ENCODE measurements around the gene TLR10.
"Not testable (repeated sequence)": the region's sequence is repeated elsewhere in the genome, so short reads cannot be mapped to it uniquely, and the experiment has no call there.

TLR10 gene

DNA sequence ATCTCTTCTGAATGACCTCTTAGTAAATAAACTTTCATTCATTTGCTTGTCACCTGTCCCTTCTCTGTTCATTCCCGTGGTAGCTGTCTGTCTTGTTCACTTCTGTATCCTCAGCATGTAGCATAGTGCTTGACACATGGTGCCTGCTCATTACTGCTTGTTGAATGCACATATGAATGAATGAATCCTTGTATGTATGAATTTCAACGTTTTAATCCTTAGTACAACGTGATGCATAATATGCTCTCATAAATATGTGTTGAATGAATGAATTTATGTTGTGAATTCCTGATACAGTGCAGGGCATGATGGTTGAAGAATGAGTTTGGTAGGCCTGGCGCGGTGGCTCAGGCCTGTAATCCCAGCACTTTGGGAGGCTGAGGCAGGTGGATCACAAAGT, 3.0 kb downstream of the TLR10 start:
- H3K14ac ChIP-seq (ENCODE audit: low read length) = no peak overlapping the region

DNA sequence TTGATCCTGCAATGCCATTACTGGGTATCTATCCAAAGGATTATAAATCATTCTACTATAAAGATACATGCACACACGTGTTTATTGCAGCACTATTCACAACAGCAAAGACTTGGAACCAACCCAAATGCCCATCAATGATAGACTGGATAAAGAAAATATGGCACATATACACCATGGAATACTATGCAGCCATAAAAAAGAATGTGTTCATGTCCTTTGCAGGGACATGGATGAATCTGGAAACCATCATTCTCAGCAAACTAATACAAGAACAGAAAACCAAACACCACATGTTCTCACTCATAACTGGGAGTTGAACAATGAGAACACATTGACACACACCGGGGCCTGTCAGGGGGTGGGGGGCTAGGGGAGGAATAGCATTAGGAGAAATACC, 4.9 kb downstream of the TLR10 start:
- not testable (repeated sequence) for H3K9ac ChIP-seq (ENCODE audit: low read length); H3K27me3 ChIP-seq (ENCODE audit: insufficient read depth, low read length); H4K12ac ChIP-seq (ENCODE audit: low read depth, low read length); H4K8ac ChIP-seq (ENCODE audit: low read depth, low read length); H3K9me3 ChIP-seq (ENCODE audit: insufficient read depth, low read depth, low read length); H2AK5ac ChIP-seq (ENCODE audit: low read length); H3K4me3 ChIP-seq (ENCODE audit: low read depth, low read length); H3K4me2 ChIP-seq (ENCODE audit: low read length); H2AFZ ChIP-seq (ENCODE audit: insufficient read depth, low read length, poor library complexity); H4K91ac ChIP-seq (ENCODE audit: low read depth, low read length); H3K14ac ChIP-seq (ENCODE audit: low read length); H3K23ac ChIP-seq (ENCODE audit: low read length); H2BK5ac ChIP-seq (ENCODE audit: low read depth, low read length, poor library complexity); H3K4ac ChIP-seq (ENCODE audit: low read depth, low read length); H3K18ac ChIP-seq (ENCODE audit: low read length); H3K27ac ChIP-seq (ENCODE audit: low read depth, low read length); DNase-seq; H3K79me1 ChIP-seq (ENCODE audit: low read length); H3K36me3 ChIP-seq (ENCODE audit: control insufficient read depth in 1 of 2, insufficient read depth in 2 of 2, low read length in 2 of 2); H3K79me2 ChIP-seq (ENCODE audit: control insufficient read depth, insufficient read depth, low read length, poor library complexity); H2BK120ac ChIP-seq (ENCODE audit: insufficient read depth, low read length, poor library complexity); H2BK12ac ChIP-seq (ENCODE audit: low read length); H3K4me1 ChIP-seq (ENCODE audit: control insufficient read depth in 1 of 2, insufficient read depth in 2 of 2, low read length in 2 of 2)
- WGBS (ENCODE audit: extremely low coverage, insufficient coverage, insufficient read length) = no CpG with 5 or more reads among the region's 2 CpGs

More for the DNA sequence above, 3.0 kb downstream of the TLR10 start:
- H3K79me2 ChIP-seq (ENCODE audit: control insufficient read depth, insufficient read depth, low read length, poor library complexity) = no peaks in the 10 kb centered on the region
- no peak overlapping the region for H3K23ac ChIP-seq (ENCODE audit: low read length)
- no peak overlapping the region for H2BK120ac ChIP-seq (ENCODE audit: insufficient read depth, low read length, poor library complexity)
- no peak overlapping the region for H4K8ac ChIP-seq (ENCODE audit: low read depth, low read length)
- no peak overlapping the region for H3K27ac ChIP-seq (ENCODE audit: low read depth, low read length)
- no peak overlapping the region for H2BK12ac ChIP-seq (ENCODE audit: low read length)
- no peak overlapping the region for H3K9ac ChIP-seq (ENCODE audit: low read length)
- no peaks in the 10 kb centered on the region for H3K4me1 ChIP-seq (ENCODE audit: control insufficient read depth in 1 of 2, insufficient read depth in 2 of 2, low read length in 2 of 2)
- no peak overlapping the region for H3K4me3 ChIP-seq (ENCODE audit: low read depth, low read length)
- no peak for DNase-seq
- no peak overlapping the region for H3K4me2 ChIP-seq (ENCODE audit: low read length)
- H3K18ac ChIP-seq (ENCODE audit: low read length) = no peak overlapping the region
- no peak overlapping the region for H3K4ac ChIP-seq (ENCODE audit: low read depth, low read length)
- no peak overlapping the region for H2AK5ac ChIP-seq (ENCODE audit: low read length)
- H3K27me3 ChIP-seq (ENCODE audit: insufficient read depth, low read length) = no peaks in the 10 kb centered on the region
- H4K91ac ChIP-seq (ENCODE audit: low read depth, low read length) = no peak overlapping the region
- H2AFZ ChIP-seq (ENCODE audit: insufficient read depth, low read length, poor library complexity) = no peak overlapping the region
- no peaks in the 10 kb centered on the region for H3K9me3 ChIP-seq (ENCODE audit: insufficient read depth, low read depth, low read length)
- no peak overlapping the region for H4K12ac ChIP-seq (ENCODE audit: low read depth, low read length)
- H3K79me1 ChIP-seq (ENCODE audit: low read length) = no peaks in the 10 kb centered on the region
- no peak overlapping the region for H2BK5ac ChIP-seq (ENCODE audit: low read depth, low read length, poor library complexity)
- H3K36me3 ChIP-seq (ENCODE audit: control insufficient read depth in 1 of 2, insufficient read depth in 2 of 2, low read length in 2 of 2) = no peaks in the 10 kb centered on the region
- no CpG with 5 or more reads among the region's 5 CpGs for WGBS (ENCODE audit: extremely low coverage, insufficient coverage, insufficient read length)

GRCh38 chr4:38775326-38775725, 7.5 kb downstream of the TLR10 start:
- Histone ChIP-seq H3K9ac (ENCODE audit: low read length) (no peak overlapping the region), H3K4me3 (ENCODE audit: low read depth, low read length) (no peak overlapping the region), H2BK120ac (ENCODE audit: insufficient read depth, low read length, poor library complexity) (no peak overlapping the region)

DNA sequence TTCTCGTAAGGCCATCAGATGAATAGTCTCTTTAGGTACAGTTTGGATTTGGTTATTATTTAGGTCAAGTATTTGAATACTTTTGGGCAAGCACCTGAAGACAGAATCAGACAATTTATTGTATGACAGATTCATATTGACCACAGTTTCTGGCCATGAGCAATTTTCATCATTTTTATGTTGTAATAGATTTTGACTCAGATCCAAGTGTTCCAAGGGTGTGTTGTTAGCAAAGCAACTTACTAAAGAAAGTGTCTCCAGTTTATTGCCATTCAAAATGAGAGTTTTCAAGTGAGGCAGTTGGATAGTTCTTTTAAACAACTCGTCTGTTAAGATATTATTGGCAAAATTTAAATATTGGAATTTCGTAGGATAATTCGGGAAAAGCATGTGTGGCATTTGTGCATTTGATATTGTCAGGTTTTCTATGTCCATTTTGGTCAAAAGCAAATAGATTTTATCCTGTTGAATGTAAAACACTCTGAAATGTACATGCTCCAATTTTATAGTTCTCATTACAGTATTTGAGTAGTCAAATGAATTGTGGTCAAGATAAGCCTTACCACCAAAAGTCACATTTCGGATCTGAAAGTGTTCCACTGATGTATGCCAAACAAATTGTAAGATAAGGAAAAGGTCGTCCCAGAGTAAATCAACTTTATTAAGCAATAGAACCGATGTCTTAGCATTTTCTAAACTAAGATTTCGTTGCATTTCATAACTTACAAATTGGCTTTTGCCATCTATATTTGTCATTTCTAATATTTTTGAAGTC, 8.4 kb downstream of the TLR10 start:
- no peak overlapping the region for H4K8ac ChIP-seq (ENCODE audit: low read depth, low read length)
- no peaks in the 10 kb centered on the region for H3K36me3 ChIP-seq (ENCODE audit: control insufficient read depth in 1 of 2, insufficient read depth in 2 of 2, low read length in 2 of 2)
- WGBS (ENCODE audit: extremely low coverage, insufficient coverage, insufficient read length) = 100% methylated on average over 2 of the region's 8 CpGs
- no peak overlapping the region for H4K91ac ChIP-seq (ENCODE audit: low read depth, low read length)
- no peak overlapping the region for H3K27ac ChIP-seq (ENCODE audit: low read depth, low read length)
- no peak overlapping the region for H2AFZ ChIP-seq (ENCODE audit: insufficient read depth, low read length, poor library complexity)
- no peak overlapping the region for H3K9ac ChIP-seq (ENCODE audit: low read length)
- no peak overlapping the region for H3K4me3 ChIP-seq (ENCODE audit: low read depth, low read length)
- no peak overlapping the region for H3K14ac ChIP-seq (ENCODE audit: low read length)
- no peak overlapping the region for H2BK12ac ChIP-seq (ENCODE audit: low read length)
- DNase-seq = no peak
- no peak overlapping the region for H3K4me2 ChIP-seq (ENCODE audit: low read length)
- H4K12ac ChIP-seq (ENCODE audit: low read depth, low read length) = no peak overlapping the region
- H2BK120ac ChIP-seq (ENCODE audit: insufficient read depth, low read length, poor library complexity) = no peak overlapping the region
- no peak overlapping the region for H3K23ac ChIP-seq (ENCODE audit: low read length)
- H3K4me1 ChIP-seq (ENCODE audit: control insufficient read depth in 1 of 2, insufficient read depth in 2 of 2, low read length in 2 of 2) = no peaks in the 10 kb centered on the region
- H3K79me2 ChIP-seq (ENCODE audit: control insufficient read depth, insufficient read depth, low read length, poor library complexity) = no peaks in the 10 kb centered on the region
- H3K27me3 ChIP-seq (ENCODE audit: insufficient read depth, low read length) = no peaks in the 10 kb centered on the region
- no peak overlapping the region for H3K18ac ChIP-seq (ENCODE audit: low read length)
- no peak overlapping the region for H3K4ac ChIP-seq (ENCODE audit: low read depth, low read length)
- no peak overlapping the region for H2AK5ac ChIP-seq (ENCODE audit: low read length)
- H3K79me1 ChIP-seq (ENCODE audit: low read length) = no peaks in the 10 kb centered on the region
- peaks cover 4% of the 10 kb centered on the region for H3K9me3 ChIP-seq (ENCODE audit: insufficient read depth, low read depth, low read length)
- H2BK5ac ChIP-seq (ENCODE audit: low read depth, low read length, poor library complexity) = no peak overlapping the region

More at GRCh38 chr4:38775326-38775725, 7.5 kb downstream of the TLR10 start:
- H3K14ac ChIP-seq (ENCODE audit: low read length) = no peak overlapping the region
- H3K4ac ChIP-seq (ENCODE audit: low read depth, low read length) = no peak overlapping the region
- H3K79me1 ChIP-seq (ENCODE audit: low read length) = no peaks in the 10 kb centered on the region
- no peak overlapping the region for H3K27ac ChIP-seq (ENCODE audit: low read depth, low read length)
- no peaks in the 10 kb centered on the region for H3K4me1 ChIP-seq (ENCODE audit: control insufficient read depth in 1 of 2, insufficient read depth in 2 of 2, low read length in 2 of 2)
- no peaks in the 10 kb centered on the region for H3K79me2 ChIP-seq (ENCODE audit: control insufficient read depth, insufficient read depth, low read length, poor library complexity)
- no peak overlapping the region for H4K12ac ChIP-seq (ENCODE audit: low read depth, low read length)
- H3K23ac ChIP-seq (ENCODE audit: low read length) = no peak overlapping the region
- no peak for DNase-seq
- no peak overlapping the region for H2BK5ac ChIP-seq (ENCODE audit: low read depth, low read length, poor library complexity)
- H4K8ac ChIP-seq (ENCODE audit: low read depth, low read length) = no peak overlapping the region
- H3K27me3 ChIP-seq (ENCODE audit: insufficient read depth, low read length) = no peaks in the 10 kb centered on the region
- H3K9me3 ChIP-seq (ENCODE audit: insufficient read depth, low read depth, low read length) = peaks cover 1% of the 10 kb centered on the region
- H2AFZ ChIP-seq (ENCODE audit: insufficient read depth, low read length, poor library complexity) = no peak overlapping the region
- no CpG with 5 or more reads among the region's 2 CpGs for WGBS (ENCODE audit: extremely low coverage, insufficient coverage, insufficient read length)
- no peak overlapping the region for H4K91ac ChIP-seq (ENCODE audit: low read depth, low read length)
- no peak overlapping the region for H2BK12ac ChIP-seq (ENCODE audit: low read length)
- no peak overlapping the region for H3K18ac ChIP-seq (ENCODE audit: low read length)
- H3K36me3 ChIP-seq (ENCODE audit: control insufficient read depth in 1 of 2, insufficient read depth in 2 of 2, low read length in 2 of 2) = no peaks in the 10 kb centered on the region
- H2AK5ac ChIP-seq (ENCODE audit: low read length) = no peak overlapping the region
- H3K4me2 ChIP-seq (ENCODE audit: low read length) = no peak overlapping the region
